ENCODE results near the gene FAM32A. TPM values are rescaled to one million over a fixed set of nuclear protein-coding genes. Genes with fewer than 3 reads are reported as not detected.

FAM32A gene
- polyA plus RNA-seq, 1 of the 3 experiments (the other 2 are of a cell fraction), result 156 TPM

- ChIA-PET CTCF (interaction anchor here (0.6 to 1.9 kb wide), 4 partner anchors 42 to 112 kb away, joined by 3 to 7 read pairs (median 3); partner anchors contain the start of gene RAB8A), POLR2A (no interaction called here)
- Histone ChIP-seq H3K9ac (no peak overlapping the region), H3K4me2 (no peak overlapping the region), H3K27ac (ENCODE audit: low read depth in 2 of 2, low read length in 1 of 2) (no peak overlapping the region), H3K27me3 (ENCODE audit: insufficient read depth) (no peaks in the 10 kb centered on the region; the same call in 1 of the 2 replicates), H3K36me3 (replicated peaks in 1 of 2; ENCODE audit: control insufficient read depth in 1 of 2, insufficient read depth in 2 of 2, low read length in 1 of 2) (no peaks in the 10 kb centered on the region), H3F3A (replicated peaks; ENCODE audit: insufficient read depth) (no peaks in the 10 kb centered on the region), H3K4me1 (ENCODE audit: control insufficient read depth in 1 of 2, insufficient read depth in 2 of 2, low read depth in 1 of 2, low read length in 1 of 2) (no peaks in the 10 kb centered on the region), H2AFZ (ENCODE audit: low read depth) (no peak overlapping the region), H3K79me2 (ENCODE audit: insufficient read depth) (no peaks in the 10 kb centered on the region), H4K20me1 (ENCODE audit: insufficient read depth) (no peaks in the 10 kb centered on the region), H3K9me2 (no peaks in the 10 kb centered on the region), H3K9me3 (no peaks in the 10 kb centered on the region), H3K4me3 (ENCODE audit: low read depth in 2 of 2, low read length in 1 of 2) (no peak overlapping the region)
- DNase-seq, result no peak
- WGBS (ENCODE audit: low lambda C conversion rate), result 41% methylated on average over 7 of the region's 11 CpGs
- TF ChIP-seq CTCF (IDR thresholded peaks at IDR 0.05) (no peak), RXRA (IDR thresholded peaks at IDR 0.05; ENCODE audit: borderline replicate concordance, low read depth) (no peak), CHD2 (IDR thresholded peaks at IDR 0.05; ENCODE audit: low read length, partially characterized antibody) (no peak), FOXJ3 (CRISPR knock-in tag; IDR thresholded peaks at IDR 0.05) (no peak), YY1 (IDR thresholded peaks at IDR 0.05; ENCODE audit: low read depth) (no peak), NFIC (IDR thresholded peaks at IDR 0.05; ENCODE audit: borderline replicate concordance) (no peak), RCOR1 (IDR thresholded peaks at IDR 0.05; ENCODE audit: low read length) (no peak), RAD21 (IDR thresholded peaks at IDR 0.05; ENCODE audit: low read length) (no peak), NRF1 (IDR thresholded peaks at IDR 0.05; ENCODE audit: low read depth, low read length) (no peak), JUND (IDR thresholded peaks at IDR 0.05) (no peak), REST (IDR thresholded peaks at IDR 0.05; ENCODE audit: low read depth, low read length) (no peak), SIN3A (IDR thresholded peaks at IDR 0.05; ENCODE audit: borderline replicate concordance, low read depth, low read length) (no peak), ZBTB33 (IDR thresholded peaks at IDR 0.05; ENCODE audit: borderline replicate concordance, low read depth) (no peak), MAX (IDR thresholded peaks at IDR 0.05; ENCODE audit: low read depth) (no peak)
Observed at GRCh38 chr19:16153582-16154336, 31.5 kb upstream of the FAM32A start.

All from SK-N-SH (cell line).